ENCODE measurements around the gene PGS1. TPM values are rescaled to one million over a fixed set of nuclear protein-coding genes. Genes with fewer than 3 reads are reported as not detected.

PGS1 gene
- polyA plus RNA-seq, 4 donors = 34.2 to 54.1 (median 42.5) TPM

GRCh38 chr17:78423961-78424675 lies 45.7 kb downstream of the PGS1 start:
- no peak for DNase-seq (ENCODE audit: low read depth in 4 of 4, low spot score in 3 of 4)

- no peak for DNase-seq (ENCODE audit: low read depth in 4 of 4, low spot score in 3 of 4)
Observed at GRCh38 chr17:78425429-78425828, 47.0 kb downstream of the PGS1 start.

- no peak for DNase-seq (ENCODE audit: low read depth in 4 of 4, low spot score in 3 of 4)
Observed at GRCh38 chr17:78426293-78426879, 47.9 kb downstream of the PGS1 start.

- DNase-seq (ENCODE audit: low read depth in 4 of 4, low spot score in 3 of 4) = no peak
Observed at GRCh38 chr17:78427140-78427539, 48.7 kb downstream of the PGS1 start.

- DNase-seq (ENCODE audit: low read depth in 4 of 4, low spot score in 3 of 4) = no peak
Observed at GRCh38 chr17:78428025-78428575, 49.7 kb downstream of the PGS1 start.

GRCh38 chr17:78428836-78429617 lies 50.6 kb downstream of the PGS1 start:
- DNase-seq (ENCODE audit: low read depth in 4 of 4, low spot score in 3 of 4) = no peak

GRCh38 chr17:78429618-78429995 lies 51.2 kb downstream of the PGS1 start:
- no peak for DNase-seq (ENCODE audit: low read depth in 4 of 4, low spot score in 3 of 4)

GRCh38 chr17:78430892-78431691 lies 52.6 kb downstream of the PGS1 start:
- no peak for DNase-seq (ENCODE audit: low read depth in 4 of 4, low spot score in 3 of 4)

- no peak for DNase-seq (ENCODE audit: low read depth in 4 of 4, low spot score in 3 of 4)
Observed at GRCh38 chr17:78431692-78431958, 53.2 kb downstream of the PGS1 start.

GRCh38 chr17:78432226-78433012 lies 54.0 kb downstream of the PGS1 start:
- DNase-seq (ENCODE audit: low read depth in 4 of 4, low spot score in 3 of 4) = no peak

GRCh38 chr17:78433013-78433727 lies 54.7 kb downstream of the PGS1 start:
- no peak for DNase-seq (ENCODE audit: low read depth in 4 of 4, low spot score in 3 of 4)

GRCh38 chr17:78433780-78434335 lies 55.4 kb downstream of the PGS1 start:
- DNase-seq (ENCODE audit: low read depth in 4 of 4, low spot score in 3 of 4) = no peak

- no peak for DNase-seq (ENCODE audit: low read depth in 4 of 4, low spot score in 3 of 4)
Observed at GRCh38 chr17:78434455-78435329, 56.2 kb downstream of the PGS1 start.

- DNase-seq (ENCODE audit: low read depth in 4 of 4, low spot score in 3 of 4) = no peak
Observed at GRCh38 chr17:78435330-78436005, 57.0 kb downstream of the PGS1 start.

GRCh38 chr17:78437508-78438169 lies 59.2 kb downstream of the PGS1 start:
- no peak for DNase-seq (ENCODE audit: low read depth in 4 of 4, low spot score in 3 of 4)

- DNase-seq (ENCODE audit: low read depth in 4 of 4, low spot score in 3 of 4) = no peak
Observed at GRCh38 chr17:78438271-78438691, 59.8 kb downstream of the PGS1 start.

GRCh38 chr17:78438694-78439325 lies 60.4 kb downstream of the PGS1 start:
- no peak for DNase-seq (ENCODE audit: low read depth in 4 of 4, low spot score in 3 of 4)

All from left renal pelvis (tissue), 4 donors.